GM19468 (cell line): ENCODE measurements around the gene RBM23.
"Not testable (repeated sequence)": the region's sequence is repeated elsewhere in the genome, so short reads cannot be mapped to it uniquely, and the experiment has no call there.

Experiments
- ATAC-seq: cut with Tn5 transposase; IDR thresholded peaks from one replicate; pipeline ENCODE4 v1.9.1; 2021; ENCODE audit warnings: mild to moderate bottlenecking, moderate library complexity, moderate number of reproducible peaks; ENCODE audit not compliant: unreplicated experiment; ENCODE audit errors: extremely low read depth

Gene RBM23

GRCh38 chr14:22871224-22872032 is 47.5 kb downstream of the RBM23 start, which contains the start of gene LRP10:
Gene LRP10 (plus strand): TSS chr14:22871740. CDS start chr14:22872304, 564 bp downstream.
- ATAC-seq, result peak; percentile 45

- ATAC-seq, result peak; percentile 29
Observed at GRCh38 chr14:22870811-22871223, 48.1 kb downstream of the RBM23 start.

- no peak for ATAC-seq
Observed at GRCh38 chr14:22866874-22867273, 52.1 kb downstream of the RBM23 start.

- ATAC-seq, result no peak
Observed at GRCh38 chr14:22865424-22866405, 53.2 kb downstream of the RBM23 start.

- ATAC-seq, result no peak
Observed at GRCh38 chr14:22864979-22865378, 54.0 kb downstream of the RBM23 start.

- ATAC-seq, result no peak
Observed at GRCh38 chr14:22861651-22862050, 57.3 kb downstream of the RBM23 start.

- ATAC-seq, result not testable (repeated sequence)
Observed at GRCh38 chr14:22860377-22860776, 58.6 kb downstream of the RBM23 start.

GRCh38 chr14:22856428-22856827 is 62.5 kb downstream of the RBM23 start:
- no peak for ATAC-seq

GRCh38 chr14:22854963-22855724 is 63.8 kb downstream of the RBM23 start:
- ATAC-seq, result no peak

- ATAC-seq, result not testable (repeated sequence)
Observed at GRCh38 chr14:22854296-22854695, 64.7 kb downstream of the RBM23 start.

- no peak for ATAC-seq
Observed at GRCh38 chr14:22852940-22853767, 65.8 kb downstream of the RBM23 start.

- no peak for ATAC-seq
Observed at GRCh38 chr14:22852599-22852939, 66.4 kb downstream of the RBM23 start.

- ATAC-seq, result not testable (repeated sequence)
Observed at GRCh38 chr14:22852178-22852577, 66.8 kb downstream of the RBM23 start.

- ATAC-seq, result no peak
Observed at GRCh38 chr14:22850944-22851764, 67.8 kb downstream of the RBM23 start.

GRCh38 chr14:22849212-22849819 is 69.6 kb downstream of the RBM23 start:
- ATAC-seq, result no peak

GRCh38 chr14:22848351-22849164 is 70.4 kb downstream of the RBM23 start:
- ATAC-seq, result no peak

- no peak for ATAC-seq
Observed at GRCh38 chr14:22847661-22848341, 71.1 kb downstream of the RBM23 start.
